PFSK-1 (cell line): ENCODE data around the gene MAP4K4.

Experiments
- FOXP2 ChIP-seq: optimal IDR thresholded peaks from 2 replicates; pipeline ENCODE3; 2011; ENCODE audit warnings: borderline replicate concordance, control low read depth, inconsistent platforms; ENCODE audit not compliant: insufficient read depth; ENCODE audit errors: extremely low read length, extremely low read depth
- POLR2AphosphoS5 ChIP-seq: IDR thresholded peaks from 2 replicates; pipeline ENCODE4 v1.6.1; 2012; ENCODE audit warnings: low read depth, mild to moderate bottlenecking, control low read depth, low read length, moderate library complexity
- SIN3A ChIP-seq: IDR thresholded peaks from 2 replicates; pipeline ENCODE4 v1.6.1; 2012; ENCODE audit warnings: mild to moderate bottlenecking, low read length, moderate library complexity, borderline replicate concordance; ENCODE audit not compliant: insufficient read depth
- TAF1 ChIP-seq: IDR thresholded peaks from 2 replicates; pipeline ENCODE4 v1.6.1; 2012; ENCODE audit warnings: low read length, control low read depth, borderline replicate concordance; ENCODE audit not compliant: insufficient read depth
- TF ChIP-seq, protein P1 (sequence below), 2 experiments: IDR thresholded peaks; 2 replicates each; pipeline versions ENCODE4 v1.6.1 to v1.8.0; 2011 to 2012; ENCODE audit warnings: low read depth in 2 of 2, low read length in 2 of 2, control low read depth in 1 of 2, inconsistent platforms in 1 of 2, mild to moderate bottlenecking in 1 of 2, moderate library complexity in 1 of 2; ENCODE audit not compliant: insufficient read depth in 1 of 2

The MAP4K4 gene

DNA sequence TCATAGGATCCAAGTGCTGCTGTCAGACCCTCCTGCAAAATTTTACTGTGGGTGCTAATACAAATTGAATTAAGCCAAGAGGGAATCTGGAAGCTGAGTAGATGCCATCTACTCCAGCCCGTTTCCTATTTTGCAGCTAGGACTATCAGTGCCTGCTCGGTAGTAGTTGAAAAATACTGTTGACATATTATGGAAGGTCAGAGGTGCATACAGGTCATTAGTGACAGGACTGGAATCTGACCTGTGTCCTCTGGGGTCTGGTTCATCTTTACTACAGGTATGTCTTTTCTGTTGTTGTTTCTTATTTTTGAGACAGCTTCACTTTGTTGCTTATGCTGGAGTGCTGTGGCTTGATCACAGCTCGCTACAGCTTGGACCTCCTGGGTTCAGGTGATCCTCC lies 58.8 kb downstream of the MAP4K4 start:
- TF ChIP-seq SIN3A = no peak
- no peak for TF ChIP-seq POLR2AphosphoS5
- TF ChIP-seq, protein P1, sequence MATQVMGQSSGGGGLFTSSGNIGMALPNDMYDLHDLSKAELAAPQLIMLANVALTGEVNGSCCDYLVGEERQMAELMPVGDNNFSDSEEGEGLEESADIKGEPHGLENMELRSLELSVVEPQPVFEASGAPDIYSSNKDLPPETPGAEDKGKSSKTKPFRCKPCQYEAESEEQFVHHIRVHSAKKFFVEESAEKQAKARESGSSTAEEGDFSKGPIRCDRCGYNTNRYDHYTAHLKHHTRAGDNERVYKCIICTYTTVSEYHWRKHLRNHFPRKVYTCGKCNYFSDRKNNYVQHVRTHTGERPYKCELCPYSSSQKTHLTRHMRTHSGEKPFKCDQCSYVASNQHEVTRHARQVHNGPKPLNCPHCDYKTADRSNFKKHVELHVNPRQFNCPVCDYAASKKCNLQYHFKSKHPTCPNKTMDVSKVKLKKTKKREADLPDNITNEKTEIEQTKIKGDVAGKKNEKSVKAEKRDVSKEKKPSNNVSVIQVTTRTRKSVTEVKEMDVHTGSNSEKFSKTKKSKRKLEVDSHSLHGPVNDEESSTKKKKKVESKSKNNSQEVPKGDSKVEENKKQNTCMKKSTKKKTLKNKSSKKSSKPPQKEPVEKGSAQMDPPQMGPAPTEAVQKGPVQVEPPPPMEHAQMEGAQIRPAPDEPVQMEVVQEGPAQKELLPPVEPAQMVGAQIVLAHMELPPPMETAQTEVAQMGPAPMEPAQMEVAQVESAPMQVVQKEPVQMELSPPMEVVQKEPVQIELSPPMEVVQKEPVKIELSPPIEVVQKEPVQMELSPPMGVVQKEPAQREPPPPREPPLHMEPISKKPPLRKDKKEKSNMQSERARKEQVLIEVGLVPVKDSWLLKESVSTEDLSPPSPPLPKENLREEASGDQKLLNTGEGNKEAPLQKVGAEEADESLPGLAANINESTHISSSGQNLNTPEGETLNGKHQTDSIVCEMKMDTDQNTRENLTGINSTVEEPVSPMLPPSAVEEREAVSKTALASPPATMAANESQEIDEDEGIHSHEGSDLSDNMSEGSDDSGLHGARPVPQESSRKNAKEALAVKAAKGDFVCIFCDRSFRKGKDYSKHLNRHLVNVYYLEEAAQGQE (IDR thresholded peaks at IDR 0.05; ENCODE audit: insufficient read depth in 1 of 2, low read depth in 2 of 2, low read length in 2 of 2) = no peak
- TF ChIP-seq FOXP2 = no peak

GRCh38 chr2:101758001-101758400 lies 60.5 kb downstream of the MAP4K4 start:
- no peak for TF ChIP-seq SIN3A
- TF ChIP-seq TAF1 = no peak
- TF ChIP-seq FOXP2 = no peak
- TF ChIP-seq, protein P1 (IDR thresholded peaks at IDR 0.05; ENCODE audit: insufficient read depth in 1 of 2, low read depth in 2 of 2, low read length in 2 of 2) = no peak
- no peak for TF ChIP-seq POLR2AphosphoS5

DNA sequence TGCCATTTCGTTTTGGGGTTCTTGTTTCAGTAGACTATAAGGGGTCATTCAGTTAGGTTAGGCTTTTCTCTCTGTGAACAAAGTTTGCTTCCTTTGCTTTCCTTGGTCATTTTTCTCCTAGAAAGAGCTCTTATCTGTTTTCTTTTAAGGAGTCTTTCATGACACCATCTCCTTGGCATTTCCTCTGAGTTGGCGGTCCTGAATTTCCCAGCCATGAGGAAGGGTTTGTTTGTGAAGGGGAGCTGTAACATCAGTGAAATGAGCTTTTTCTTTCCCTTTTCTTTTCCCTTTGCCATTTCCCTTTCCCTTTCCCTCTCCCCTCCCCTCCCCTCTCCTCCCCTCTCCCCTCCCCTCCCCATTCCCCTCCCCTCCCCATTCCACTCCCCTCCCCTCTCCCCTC lies 61.7 kb downstream of the MAP4K4 start:
- TF ChIP-seq TAF1 (no peak), POLR2AphosphoS5 (no peak)

DNA sequence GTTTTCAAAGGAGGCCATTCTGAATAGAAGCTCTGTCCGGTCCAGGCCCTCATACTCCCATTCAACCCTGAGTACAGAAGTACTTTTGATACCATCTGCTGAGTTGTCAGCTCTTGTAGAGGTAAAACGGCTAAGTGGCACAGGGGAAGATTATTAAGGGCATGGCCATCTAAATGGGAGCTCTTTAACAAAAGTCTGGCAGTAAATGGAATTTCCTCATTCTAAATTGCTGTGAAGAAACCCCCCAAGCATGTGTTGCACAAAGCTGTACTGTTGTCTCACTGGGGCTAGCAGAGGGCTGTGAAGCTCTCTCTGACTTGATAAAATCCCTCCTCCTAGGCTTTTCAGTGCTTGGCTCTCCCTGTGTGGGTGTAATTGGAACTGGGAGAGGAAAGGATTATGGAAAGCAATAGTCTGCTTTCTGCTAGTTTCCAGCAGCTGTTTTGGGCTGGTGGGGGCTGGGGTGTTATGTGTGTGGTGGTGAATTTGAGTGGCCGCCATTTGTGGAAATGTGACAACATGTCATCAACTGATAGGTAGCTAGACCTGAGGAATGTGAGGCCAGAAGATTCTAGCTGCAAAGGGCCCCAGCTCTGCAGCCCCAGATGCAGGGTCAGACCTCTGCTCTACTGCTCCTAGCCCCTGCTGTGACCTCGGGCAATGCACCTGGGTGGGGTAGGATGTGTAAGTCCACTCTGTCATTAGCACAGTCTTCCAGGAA lies 65.1 kb downstream of the MAP4K4 start:
- TF ChIP-seq, protein P1 (IDR thresholded peaks at IDR 0.05; ENCODE audit: insufficient read depth in 1 of 2, low read depth in 2 of 2, low read length in 2 of 2) = no peak
- TF ChIP-seq SIN3A = no peak
- no peak for TF ChIP-seq TAF1
- TF ChIP-seq FOXP2 = no peak
- no peak for TF ChIP-seq POLR2AphosphoS5

DNA sequence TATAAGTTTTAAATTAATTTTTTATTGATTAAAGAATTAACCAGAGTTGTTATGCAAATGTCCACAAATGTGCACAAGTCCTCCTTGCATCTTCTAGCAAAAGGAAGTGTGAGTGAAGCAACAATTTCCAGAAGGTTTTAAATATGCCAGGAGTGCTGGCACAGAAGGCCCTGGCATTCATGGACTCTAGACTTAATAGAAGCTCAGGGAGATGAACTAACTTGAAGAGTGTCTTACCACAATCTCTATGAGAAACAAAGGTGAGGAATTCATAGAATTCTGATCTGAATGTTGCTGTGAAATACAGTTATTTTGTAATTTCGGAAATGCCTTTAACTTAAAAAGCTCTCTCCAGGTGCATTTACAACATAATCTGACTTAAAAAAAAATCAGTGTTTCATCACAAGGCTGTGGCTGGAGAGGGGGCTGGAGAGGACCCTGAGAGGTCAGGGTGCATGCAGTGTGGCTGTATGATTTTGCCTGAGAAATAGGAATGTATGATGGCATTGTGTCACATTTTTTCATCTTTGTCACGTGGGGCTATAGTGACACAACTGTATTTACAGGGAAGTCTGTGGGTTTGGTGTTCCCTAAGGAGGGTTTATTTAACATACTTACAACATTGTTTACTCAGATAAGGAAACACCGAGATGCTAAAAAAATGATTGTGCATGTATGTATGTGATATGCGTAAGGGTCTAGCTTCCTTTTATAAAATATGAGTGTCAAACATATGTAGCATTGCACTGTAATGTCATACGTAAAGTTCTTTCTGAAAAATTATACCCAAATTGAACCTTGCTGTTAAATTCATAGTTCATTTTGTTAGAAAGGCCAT lies 66.2 kb downstream of the MAP4K4 start:
- TF ChIP-seq TAF1 = no peak

- TF ChIP-seq POLR2AphosphoS5 = no peak
- TF ChIP-seq, protein P1 (IDR thresholded peaks at IDR 0.05; ENCODE audit: insufficient read depth in 1 of 2, low read depth in 2 of 2, low read length in 2 of 2) = no peak
- no peak for TF ChIP-seq FOXP2
- no peak for TF ChIP-seq TAF1
- TF ChIP-seq SIN3A = no peak
Measured at GRCh38 chr2:101766337-101766736, 68.8 kb downstream of the MAP4K4 start.
